H1 (cell line): Measurements from ENCODE around the gene HNRNPH3. TPM values are rescaled to one million over a fixed set of nuclear protein-coding genes. Genes with fewer than 3 reads are reported as not detected.
"Not testable (repeated sequence)": the region's sequence is repeated elsewhere in the genome, so short reads cannot be mapped to it uniquely, and the experiment has no call there.

ENCODE experiments used
- CTCF ChIA-PET: fragments of 300-600 bp; sonication (Branson Sonifier 250); formaldehyde crosslinking; loops from one replicate; lab custom pipeline; 2021; ENCODE audit not compliant: partially characterized antibody; lab: Charles Lee
- POLR2A ChIA-PET: fragments of 300-600 bp; sonication (Branson Sonifier 250); formaldehyde crosslinking; loops from one replicate; lab custom pipeline; 2021; ENCODE audit warnings: inconsistent platforms; ENCODE audit not compliant: partially characterized antibody; lab: Charles Lee
- DNase-seq, 2 experiments: peaks; one replicate each; pipeline versions ENCODE4 v3.0.0 to v3.0.0-alpha.2; 2010 to 2022; ENCODE audit warnings: low spot score in 2 of 2, low read depth in 1 of 2, mixed read lengths in 1 of 2
- FAIRE-seq: peaks from 2 replicates; lab custom pipeline; 2011; peaks lifted over from hg19 to GRCh38; lab: Jason Lieb, UNC
- H2AFZ ChIP-seq: 2 replicates; pipeline ENCODE4 v1.8.1; 2012; ENCODE audit warnings: low read length, inconsistent platforms
- H2AK5ac ChIP-seq: 2 replicates; pipeline ENCODE4 v1.6.1; 2013; ENCODE audit warnings: low read depth, low read length
- H2BK120ac ChIP-seq: replicated peaks from 2 replicates; pipeline ENCODE3; 2013; ENCODE audit warnings: low read depth, low read length, inconsistent platforms
- H2BK12ac ChIP-seq: 2 replicates; pipeline ENCODE4 v1.6.1; 2013; ENCODE audit warnings: low read depth, low read length
- H2BK15ac ChIP-seq: 2 replicates; pipeline ENCODE4 v1.6.1; 2013; ENCODE audit warnings: low read length
- H2BK20ac ChIP-seq: 2 replicates; pipeline ENCODE4 v1.6.1; 2013; ENCODE audit warnings: low read length
- H2BK5ac ChIP-seq: 2 replicates; pipeline ENCODE4 v1.6.1; 2013; ENCODE audit warnings: low read depth, low read length
- H3K14ac ChIP-seq: 2 replicates; pipeline ENCODE4 v1.6.1; 2013; ENCODE audit warnings: inconsistent platforms; ENCODE audit not compliant: insufficient read length
- H3K18ac ChIP-seq: 2 replicates; pipeline ENCODE4 v1.6.1; 2013; ENCODE audit warnings: low read length; ENCODE audit errors: extremely low read depth
- H3K23ac ChIP-seq: 2 replicates; pipeline ENCODE4 v1.6.1; 2013; ENCODE audit warnings: inconsistent platforms; ENCODE audit not compliant: insufficient read length
- H3K23me2 ChIP-seq: 2 replicates; pipeline ENCODE4 v1.6.1; 2013; ENCODE audit warnings: low read depth, low read length
- H3K27ac ChIP-seq: 2 replicates; pipeline ENCODE4 v1.6.1; 2011; ENCODE audit warnings: low read depth, low read length, inconsistent platforms
- H3K27me3 ChIP-seq, 4 experiments: replicated peaks in 1 of 4; 1 replicate in 1 of 4; 2 replicates in 3 of 4; pipeline versions ENCODE4 v1.6.1 to v1.8.1; 2011 to 2013; ENCODE audit warnings: low read length in 3 of 4, mild to moderate bottlenecking in 3 of 4, inconsistent platforms in 2 of 4, mixed read lengths in 2 of 4, moderate library complexity in 1 of 4; ENCODE audit not compliant: control insufficient read depth in 3 of 4, insufficient read depth in 3 of 4; ENCODE audit errors: extremely low read depth in 1 of 4
- H3K36me3 ChIP-seq, 4 experiments: 2 replicates each; pipeline versions ENCODE4 v1.6.1 to v1.8.1; 2011 to 2013; ENCODE audit warnings: mild to moderate bottlenecking in 4 of 4, low read length in 3 of 4, moderate library complexity in 2 of 4, control low read depth in 1 of 4, inconsistent platforms in 1 of 4; ENCODE audit not compliant: insufficient read depth in 4 of 4, control insufficient read depth in 2 of 4
- H3K4ac ChIP-seq: replicated peaks from 2 replicates; pipeline ENCODE3; 2013; ENCODE audit warnings: low read length, low read depth, mixed read lengths, inconsistent platforms; ENCODE audit not compliant: insufficient read length
- H3K4me1 ChIP-seq, 4 experiments: replicated peaks in 1 of 4; 1 replicate in 1 of 4; 2 replicates in 3 of 4; pipeline versions ENCODE4 v1.6.1 to v1.8.1; 2011 to 2013; ENCODE audit warnings: low read length in 3 of 4, inconsistent platforms in 2 of 4, mixed read lengths in 1 of 4; ENCODE audit not compliant: insufficient read depth in 4 of 4, control insufficient read depth in 3 of 4
- H3K4me2 ChIP-seq, 2 experiments: 2 replicates each; pipeline versions ENCODE4 v1.6.1 to v1.8.1; 2011 to 2013; ENCODE audit warnings: low read depth in 2 of 2, low read length in 2 of 2, control low read depth in 1 of 2, inconsistent platforms in 1 of 2, mild to moderate bottlenecking in 1 of 2; ENCODE audit not compliant: insufficient read depth in 1 of 2
- H3K4me3 ChIP-seq, 4 experiments: fragments of 200-600, 300-600 bp in 1 of 4; sonication (generic), shearing (Covaris generic), sonication (Bioruptor Twin) in 1 of 4; 2 replicates each; pipeline versions ENCODE4 v1.5.1 to v1.8.1; 2011 to 2016; ENCODE audit warnings: low read length in 4 of 4, low read depth in 3 of 4, control low read depth in 2 of 4, inconsistent platforms in 2 of 4, mild to moderate bottlenecking in 2 of 4, mixed read lengths in 1 of 4, moderate library complexity in 1 of 4; ENCODE audit not compliant: insufficient read depth in 2 of 4; ENCODE audit errors: extremely low read depth in 1 of 4
- H3K56ac ChIP-seq: replicated peaks from 2 replicates; pipeline ENCODE3; 2013; ENCODE audit warnings: low read depth, mild to moderate bottlenecking, mixed read lengths, low read length, inconsistent platforms; ENCODE audit not compliant: insufficient read length
- H3K79me1 ChIP-seq: 2 replicates; pipeline ENCODE4 v1.6.1; 2013; ENCODE audit warnings: low read depth, low read length, control low read depth
- H3K79me2 ChIP-seq, 2 experiments: 2 replicates each; pipeline versions ENCODE4 v1.6.1 to v1.8.1; 2012 to 2013; ENCODE audit warnings: low read length in 2 of 2, mild to moderate bottlenecking in 2 of 2, inconsistent platforms in 1 of 2; ENCODE audit not compliant: insufficient read depth in 2 of 2, control insufficient read depth in 1 of 2
- H3K9ac ChIP-seq, 4 experiments: replicated peaks in 1 of 4; 1 replicate in 1 of 4; 2 replicates in 3 of 4; pipeline versions ENCODE4 v1.6.1 to v1.8.1; 2011 to 2013; ENCODE audit warnings: low read depth in 3 of 4, low read length in 3 of 4, control low read depth in 2 of 4, mild to moderate bottlenecking in 2 of 4, moderate library complexity in 2 of 4, inconsistent platforms in 1 of 4; ENCODE audit errors: extremely low read depth in 1 of 4
- H3K9me3 ChIP-seq, 2 experiments: 2 replicates each; pipeline versions ENCODE4 v1.6.1 to v1.8.1; 2012 to 2013; ENCODE audit warnings: mild to moderate bottlenecking in 2 of 2, moderate library complexity in 2 of 2, control low read depth in 1 of 2, inconsistent platforms in 1 of 2, low read depth in 1 of 2, low read length in 1 of 2, mixed read lengths in 1 of 2; ENCODE audit not compliant: insufficient read depth in 2 of 2
- H4K20me1 ChIP-seq, 2 experiments: replicated peaks in 1 of 2; 2 replicates each; pipeline versions ENCODE3 to v1.8.1; 2011 to 2013; ENCODE audit warnings: inconsistent platforms in 2 of 2, low read length in 2 of 2, mild to moderate bottlenecking in 1 of 2; ENCODE audit not compliant: insufficient read depth in 2 of 2, control insufficient read depth in 1 of 2
- H4K5ac ChIP-seq: 2 replicates; pipeline ENCODE4 v1.6.1; 2013; ENCODE audit warnings: low read length, low read depth, mixed read lengths, inconsistent platforms; ENCODE audit not compliant: insufficient read length
- H4K8ac ChIP-seq: 2 replicates; pipeline ENCODE4 v1.8.0; 2013; ENCODE audit warnings: mild to moderate bottlenecking, moderate library complexity, low read length, inconsistent platforms; ENCODE audit not compliant: insufficient read depth; ENCODE audit errors: extremely low read depth
- H4K91ac ChIP-seq: replicated peaks from 2 replicates; pipeline ENCODE3; 2013; ENCODE audit warnings: low read length, mixed read lengths, inconsistent platforms; ENCODE audit not compliant: insufficient read length
- WGBS, 2 experiments: shearing (Covaris generic) in 1 of 2; methylation state at CpG; one replicate each; pipeline versions ENCODE4 v1.1.6 to v1.1.7; 2013 to 2015; ENCODE audit warnings: low lambda C conversion rate in 2 of 2, mixed read lengths in 2 of 2, inconsistent platforms in 1 of 2, low coverage in 1 of 2, missing lambda C conversion rate in 1 of 2; ENCODE audit not compliant: insufficient replicate concordance in 2 of 2, insufficient coverage in 1 of 2, insufficient read length in 1 of 2; ENCODE audit errors: extremely low coverage in 1 of 2, missing lambda C conversion rate in 1 of 2; 5-methylcytosine and 5-hydroxymethylcytosine counted together
- polyA plus RNA-seq, 7 experiments: library from polyadenylated mRNA; depleted of rRNA in 3 of 7; stranded (reverse) in 5 of 7; unstranded in 2 of 7; fragments of >200 nt in 5 of 7; fragments of 200-250 nt in 2 of 7; gene quantifications; 1 replicate in 5 of 7; 2 replicates in 1 of 7; 4 replicates in 1 of 7; pipeline versions ENCODE4 v1.2.1 to v1.2.3, GENCODE V29; 2011 to 2013; ENCODE audit warnings: missing spikeins in 2 of 7, mixed read lengths in 2 of 7
- total RNA-seq: library from RNA; stranded (reverse); fragmentation: NEBNext Ultra II Directional; extraction: Animal tissue kit (Norgen Biotek cat#: 25700); gene quantifications from 2 replicates; pipeline ENCODE4 v1.2.1, GENCODE V29; 2021

Gene HNRNPH3
- total and polyA plus RNA-seq, 2 of the 8 experiments (the other 6 are each of a cell fraction or from before 2014, with no cell fraction given) = 63.2 to 230 TPM

DNA sequence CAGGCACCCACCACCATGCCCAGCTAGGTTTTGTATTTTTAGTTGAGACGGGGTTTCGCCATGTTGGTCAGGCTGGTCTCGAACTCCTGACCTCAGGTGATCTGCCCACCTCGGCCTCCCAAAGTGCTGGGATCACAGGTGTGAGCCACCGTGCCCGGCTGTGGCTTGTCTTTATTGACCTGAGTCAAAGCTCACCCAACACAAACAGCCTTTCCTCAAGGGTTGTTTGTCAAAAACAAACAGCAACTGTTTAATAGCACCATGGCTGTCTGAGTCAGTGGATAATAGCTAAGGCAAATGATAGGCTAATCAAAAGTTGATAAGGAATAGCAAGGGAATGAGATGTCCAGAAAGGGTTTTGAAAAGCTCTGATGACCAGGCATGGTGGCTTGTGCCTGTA is 16.9 kb upstream of the HNRNPH3 start:
- not testable (repeated sequence) for H3K27ac ChIP-seq, FAIRE-seq
- CTCF ChIA-PET = interaction anchor here (0.7 to 1.6 kb wide), 2 partner anchors 14 to 374 kb away, joined by 3 to 6 read pairs; no protein-coding TSS in a partner anchor

More for the DNA sequence above, 16.9 kb upstream of the HNRNPH3 start:
- H2AK5ac ChIP-seq, H3K14ac ChIP-seq, H4K5ac ChIP-seq, H2BK120ac ChIP-seq, H3K56ac ChIP-seq, H3K36me3 ChIP-seq, H3K9ac ChIP-seq, H4K20me1 ChIP-seq, H3K18ac ChIP-seq, H3K23me2 ChIP-seq, H3K9me3 ChIP-seq, H3K79me1 ChIP-seq, DNase-seq, H4K8ac ChIP-seq, H3K4me3 ChIP-seq, H3K4ac ChIP-seq, H2AFZ ChIP-seq, H3K27me3 ChIP-seq, H4K91ac ChIP-seq, H2BK15ac ChIP-seq, H2BK20ac ChIP-seq, H3K4me1 ChIP-seq, H3K79me2 ChIP-seq, H3K4me2 ChIP-seq, H2BK12ac ChIP-seq, H3K23ac ChIP-seq, H2BK5ac ChIP-seq: not testable (repeated sequence)
- POLR2A ChIA-PET = interaction anchor here (2.2 kb wide), 1 partner anchor 17 kb away, joined by 12 read pairs; the partner anchor contains the start of genes HNRNPH3 and PBLD
- 90% methylated on average over 6 of the region's 6 CpGs; no CpG with 5 or more reads in 1 of the 2 experiments for WGBS, 2 experiments
